Activated effector memory CD4-positive, alpha-beta T cell treated with Interleukin-2 at 50 U/mL for 16 hours (primary cell): ENCODE results near the gene FBXW5.

Experiments used
- DNase-seq: peaks from one replicate; pipeline ENCODE4 v3.0.0-alpha.2; 2020

Gene FBXW5

GRCh38 chr9:136927343-136928271, 16.9 kb downstream of the FBXW5 start:
- no peak for DNase-seq

GRCh38 chr9:136926749-136927148, 17.8 kb downstream of the FBXW5 start:
- no peak for DNase-seq

- DNase-seq, result no peak
These were observed 18.3 kb downstream of the FBXW5 start for GRCh38 chr9:136926154-136926704.

- no peak for DNase-seq
These were observed 19.0 kb downstream of the FBXW5 start for GRCh38 chr9:136925414-136926153.

GRCh38 chr9:136923881-136924280, 20.7 kb downstream of the FBXW5 start:
- DNase-seq, result no peak

- no peak for DNase-seq
These were observed 22.0 kb downstream of the FBXW5 start for GRCh38 chr9:136922540-136922939.

DNA sequence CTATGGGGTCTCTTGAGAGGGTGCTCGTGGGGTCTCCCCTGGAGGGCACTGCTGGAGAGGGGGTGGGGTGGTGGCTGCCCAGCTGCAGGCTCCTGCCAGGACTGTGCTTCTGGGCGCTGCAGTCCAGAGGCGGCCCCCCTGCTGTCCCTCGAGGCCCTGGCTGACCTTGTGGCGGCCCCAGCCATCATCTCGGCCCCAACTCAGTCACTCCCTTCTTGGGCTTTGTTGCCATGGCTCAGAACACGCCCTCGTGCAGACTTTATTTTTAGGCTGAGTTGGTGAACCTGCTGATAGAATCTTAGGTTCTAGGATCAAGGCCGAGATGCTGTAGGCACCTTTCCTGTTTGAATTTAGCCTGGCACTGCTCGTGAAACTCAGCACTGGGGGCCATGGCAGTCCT, 22.8 kb downstream of the FBXW5 start:
- no peak for DNase-seq

DNA sequence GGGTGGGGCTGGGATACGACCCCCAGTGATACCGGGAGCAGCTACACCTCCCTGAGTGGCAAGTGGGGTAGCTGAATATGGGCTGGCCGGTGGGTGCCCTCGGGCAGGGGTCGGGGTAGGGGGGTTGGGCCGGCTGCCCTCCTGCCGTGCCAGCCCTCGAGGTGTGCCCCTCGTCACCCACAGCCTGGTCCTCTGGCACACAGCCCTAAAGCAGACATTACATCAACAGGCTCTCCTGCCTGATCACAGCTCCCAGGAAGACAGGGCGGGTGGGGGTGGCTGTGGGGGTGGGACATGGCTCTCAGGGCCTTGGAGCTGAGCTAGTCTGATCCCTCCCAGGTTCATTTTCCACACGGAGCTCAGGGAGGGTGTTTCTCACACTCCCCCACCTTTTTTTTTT, 23.2 kb downstream of the FBXW5 start:
- no peak for DNase-seq

DNA sequence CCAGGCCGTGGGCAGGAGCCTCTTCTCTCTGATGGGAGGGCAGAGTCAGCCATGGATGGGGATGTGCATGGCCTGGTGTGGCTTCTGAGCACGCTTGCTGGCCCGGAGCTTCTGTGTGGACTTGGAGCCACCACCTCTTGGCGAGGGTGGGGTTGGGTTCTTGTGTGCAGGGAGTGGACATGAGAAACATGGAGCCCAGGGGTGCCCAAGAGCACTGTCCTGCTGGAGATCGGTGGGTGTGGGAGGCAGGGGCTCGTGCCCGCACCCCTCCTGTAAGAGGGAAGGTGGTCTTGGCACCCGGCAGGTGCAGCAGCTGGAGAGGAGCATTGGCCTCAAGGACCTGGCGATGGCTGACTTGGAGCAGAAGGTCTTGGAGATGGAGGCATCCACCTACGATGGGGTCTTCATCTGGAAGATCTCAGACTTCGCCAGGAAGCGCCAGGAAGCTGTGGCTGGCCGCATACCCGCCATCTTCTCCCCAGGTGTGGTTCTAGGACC, 23.8 kb downstream of the FBXW5 start:
- DNase-seq, result no peak

DNA sequence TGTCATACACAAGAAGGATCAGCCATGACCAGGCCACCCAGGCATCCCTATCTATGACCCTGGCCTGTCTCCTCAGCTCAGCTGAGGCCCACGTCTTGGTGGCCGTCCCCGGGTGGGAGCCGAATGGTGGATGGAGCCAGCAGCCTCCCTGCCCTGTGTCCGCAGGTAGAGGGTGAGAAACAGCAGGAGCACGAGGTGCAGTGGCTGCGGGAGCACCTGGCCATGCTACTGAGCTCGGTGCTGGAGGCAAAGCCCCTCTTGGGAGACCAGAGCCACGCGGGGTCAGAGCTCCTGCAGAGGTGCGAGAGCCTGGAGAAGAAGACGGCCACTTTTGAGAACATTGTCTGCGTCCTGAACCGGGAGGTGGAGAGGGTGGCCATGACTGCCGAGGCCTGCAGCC, 24.5 kb downstream of the FBXW5 start:
- DNase-seq, result no peak

DNA sequence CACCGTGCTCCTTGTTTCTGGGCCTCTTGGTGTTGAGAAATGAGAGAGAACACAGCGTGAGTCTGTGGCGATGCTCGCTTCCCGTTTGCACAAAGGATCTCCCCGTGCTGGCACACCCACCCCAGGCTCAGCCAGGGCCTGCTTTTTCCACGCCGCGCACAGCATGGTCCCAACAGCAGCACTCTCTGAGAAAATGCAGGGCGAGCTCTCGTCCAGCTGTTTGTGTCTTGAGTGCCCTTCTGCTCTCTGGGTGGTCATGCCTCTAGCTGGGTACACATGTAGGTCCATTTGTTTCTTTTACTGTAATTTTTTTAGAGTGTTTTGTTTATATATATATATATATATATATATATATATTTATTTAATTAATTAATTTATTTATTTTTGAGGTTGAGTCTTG, 26.6 kb downstream of the FBXW5 start:
- DNase-seq, result no peak

DNA sequence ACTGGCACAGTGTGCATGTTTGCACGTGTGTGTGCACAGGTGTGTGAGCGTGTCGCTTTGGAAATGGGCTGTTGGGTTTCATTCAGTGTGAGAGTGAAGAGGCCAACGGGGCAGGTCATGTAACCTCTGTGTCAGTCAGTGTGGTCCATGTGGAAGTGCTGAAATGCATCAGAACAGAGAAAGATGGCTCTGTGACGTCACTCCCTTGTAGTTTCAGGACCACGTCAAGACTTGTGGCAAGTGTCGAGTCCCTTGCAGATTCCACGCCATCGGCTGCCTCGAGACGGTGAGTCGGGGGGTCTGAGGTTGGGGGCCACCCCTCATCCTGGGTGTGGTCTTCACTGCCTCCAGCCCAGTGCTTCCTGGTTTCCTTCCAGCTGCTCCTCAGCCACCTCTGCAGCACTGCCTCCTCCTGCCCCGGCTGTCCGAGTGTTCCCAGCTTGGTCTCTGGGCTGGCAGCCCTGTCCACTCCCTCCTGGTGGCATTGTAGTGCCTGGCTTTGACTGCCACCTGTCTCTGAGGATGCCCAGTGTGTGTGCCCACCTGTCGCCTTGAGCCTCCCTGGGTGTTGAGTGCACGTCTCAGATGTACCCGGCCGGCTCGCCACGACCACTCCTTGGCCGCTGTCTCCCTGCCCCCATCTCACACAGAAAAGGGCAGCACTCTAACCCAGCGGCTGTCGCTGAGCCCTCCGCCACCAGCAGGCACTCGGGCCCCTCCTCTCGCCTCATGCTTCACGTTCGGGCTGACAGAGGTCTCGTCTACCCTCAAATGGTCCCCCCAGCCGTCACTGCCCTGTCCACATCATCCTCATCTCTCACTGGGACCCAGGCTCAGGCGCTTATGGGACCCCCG, 28.0 kb downstream of the FBXW5 start:
- no peak for DNase-seq

- no peak for DNase-seq
These were observed 28.8 kb downstream of the FBXW5 start for GRCh38 chr9:136915632-136916329.

DNA sequence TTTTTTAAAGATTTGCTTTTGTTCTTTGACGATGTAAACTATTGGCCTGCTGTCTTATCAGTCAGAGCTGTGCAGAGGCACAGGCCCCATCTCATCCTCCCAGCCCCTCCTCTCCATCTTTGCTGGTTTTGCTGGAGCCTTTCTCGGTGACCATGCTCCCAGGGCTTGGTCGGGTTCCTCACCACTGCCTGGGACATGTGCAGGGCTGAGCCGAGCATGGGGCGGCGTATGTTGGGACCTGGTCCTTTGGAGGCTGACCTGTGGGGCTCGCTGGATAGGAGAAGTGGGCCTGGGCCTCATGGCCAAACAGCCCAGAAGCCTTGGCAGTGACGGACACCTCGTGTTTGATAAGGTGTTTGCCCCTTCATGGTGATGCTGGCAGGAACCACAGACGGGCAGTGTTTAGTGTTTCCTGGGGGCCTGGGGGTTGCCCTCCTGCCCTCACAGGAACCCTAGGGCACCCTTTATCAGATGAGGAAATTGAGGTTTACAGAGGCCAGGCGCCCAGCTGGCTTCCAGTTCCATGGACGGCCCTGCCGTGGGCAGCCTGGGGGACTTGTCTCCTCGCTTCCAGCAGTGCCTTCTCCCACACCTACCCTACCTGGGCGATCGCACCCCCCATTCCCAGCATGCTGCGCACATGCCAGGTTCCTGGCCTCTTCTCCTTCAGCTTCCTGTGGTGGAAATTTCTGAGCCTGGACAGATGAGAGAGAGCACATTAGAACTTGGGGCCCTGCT, 30.7 kb downstream of the FBXW5 start:
- no peak for DNase-seq

- DNase-seq, result no peak
These were observed 33.7 kb downstream of the FBXW5 start for GRCh38 chr9:136910901-136911245.

DNA sequence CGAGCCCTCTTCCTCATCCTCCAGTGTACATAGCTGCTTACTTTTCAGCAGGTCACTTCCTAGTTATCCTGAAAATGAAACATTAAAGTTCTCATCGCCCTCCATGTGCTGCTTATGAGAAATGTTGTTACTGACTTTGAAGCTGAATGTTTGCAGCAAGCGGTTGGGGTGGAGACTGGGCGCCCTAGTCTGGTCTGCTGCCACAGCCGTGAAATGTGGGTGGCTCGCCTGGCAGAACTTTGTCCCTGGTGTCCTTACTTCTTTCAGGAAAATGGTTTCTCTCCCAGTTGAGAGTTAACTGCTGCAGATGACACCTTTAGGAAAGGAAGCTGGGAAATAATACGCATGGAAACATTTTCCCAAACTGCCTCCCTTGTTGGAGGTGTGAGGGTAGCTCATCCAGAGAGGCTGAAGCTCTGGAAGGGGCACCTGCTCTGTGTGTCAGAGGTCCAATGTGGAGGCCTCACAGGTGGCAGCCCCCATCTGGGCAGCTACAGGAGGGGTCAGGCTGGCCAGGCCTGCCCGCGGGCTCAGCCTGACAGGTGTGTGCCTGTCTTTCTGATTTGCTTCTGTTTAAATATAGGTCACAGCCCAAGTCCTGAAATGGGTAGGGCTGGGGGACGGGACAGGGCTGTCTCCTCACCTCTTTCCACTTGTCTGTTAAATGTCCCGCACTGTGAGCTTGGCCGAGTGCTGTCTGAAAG, 34.2 kb downstream of the FBXW5 start:
- no peak for DNase-seq

DNA sequence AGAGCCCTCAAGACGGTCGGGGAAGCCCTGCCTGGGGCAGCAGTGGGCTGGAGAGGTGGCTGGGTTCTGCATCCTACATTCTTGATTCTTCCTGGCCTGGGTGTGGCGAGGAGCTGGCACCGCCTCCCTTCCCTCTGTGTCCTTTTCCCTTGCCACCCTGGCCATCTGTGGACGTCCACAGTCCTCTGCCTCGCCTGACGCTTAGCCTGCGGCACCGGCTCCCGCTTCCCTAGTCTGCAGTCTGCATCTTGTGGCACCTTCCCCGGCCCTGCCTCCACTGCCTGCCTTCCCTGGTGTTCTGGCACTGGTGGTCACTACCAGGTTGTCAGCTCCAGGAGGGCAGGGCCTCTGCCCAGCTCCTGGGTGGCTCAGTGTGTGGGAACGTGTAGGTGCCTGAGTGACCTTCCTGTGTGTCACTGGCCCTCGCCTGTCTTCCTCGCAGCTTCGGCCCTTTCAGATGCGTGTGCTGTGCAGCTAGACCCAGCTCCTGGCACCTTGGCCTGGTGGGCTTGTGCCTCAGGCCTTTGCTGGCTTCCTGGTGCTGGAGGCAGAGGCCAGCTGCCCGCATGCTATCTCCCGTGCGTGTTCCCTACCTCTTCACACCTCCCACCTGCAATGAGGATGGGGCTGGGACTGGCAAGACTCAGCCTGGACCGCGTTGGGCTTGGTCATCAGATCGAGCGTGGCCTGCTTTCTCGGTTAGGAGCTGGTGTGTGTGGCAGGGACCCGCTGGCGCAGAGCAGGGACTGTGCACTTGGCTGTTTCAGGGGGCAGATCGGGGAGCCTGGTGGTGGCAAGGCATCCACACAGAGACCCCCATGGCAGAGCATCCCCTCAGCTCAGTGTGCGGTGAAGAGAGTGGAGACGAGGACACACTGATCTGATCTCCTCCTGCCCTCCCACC, 37.3 kb downstream of the FBXW5 start:
- no peak for DNase-seq

- DNase-seq, result no peak
These were observed 38.3 kb downstream of the FBXW5 start for GRCh38 chr9:136906266-136906665.

DNA sequence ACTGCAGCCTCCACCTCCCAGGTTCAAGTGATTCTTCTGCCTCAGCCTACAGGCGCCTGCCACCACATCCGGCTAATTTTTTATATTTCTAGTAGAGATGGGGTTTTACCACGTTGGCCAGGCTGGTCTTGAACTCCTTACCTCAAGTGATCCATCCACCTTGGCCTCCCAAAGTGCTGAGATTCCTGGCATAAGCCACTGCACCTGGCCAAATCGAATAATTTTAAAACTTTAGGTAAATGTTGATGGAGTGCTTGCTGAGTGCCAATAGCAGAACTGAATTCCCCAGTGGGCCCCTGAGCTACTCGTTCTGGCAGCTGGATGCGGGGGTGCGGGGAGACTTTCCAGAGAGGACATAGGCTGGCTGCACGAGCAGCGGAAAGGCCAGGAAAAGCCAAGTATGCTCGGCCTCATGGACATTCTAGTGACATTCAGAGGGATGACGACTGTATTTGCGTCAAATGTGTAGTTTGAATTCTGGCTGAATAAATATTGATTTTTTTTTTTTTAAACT, 41.4 kb downstream of the FBXW5 start:
- no peak for DNase-seq
